K562 treated with DMSO at 1 percent for 4 hours (cell line): ENCODE results near the gene SYTL4. TPM values are rescaled to one million over a fixed set of nuclear protein-coding genes. Genes with fewer than 3 reads are reported as not detected.

Source experiments
- total RNA-seq: library from RNA; unstranded; fragments of 300-600 nt; gene quantifications from 2 replicates; pipeline ENCODE4 v1.2.3, GENCODE V29; 2022; ENCODE audit not compliant: insufficient read depth

The SYTL4 gene
- 0.54 and 1.8 TPM in 2 replicates for total RNA-seq

GRCh38 chrX:100731441-100732281 lies at the start of gene SYTL4:
Gene SYTL4 (minus strand): TSS chrX:100732121. CDS start chrX:100702037, 30,084 bp downstream.

GRCh38 chrX:100643956-100644860 lies 87.7 kb downstream of the SYTL4 start, which contains the start of gene SRPX2:
Gene SRPX2 (plus strand): TSS chrX:100644199. CDS start chrX:100646323, 2,124 bp downstream.

GRCh38 chrX:100636321-100636991 lies 95.5 kb downstream of the SYTL4 start, which contains the start of gene TSPAN6:
Gene TSPAN6 (minus strand): TSS chrX:100636806. CDS start chrX:100636694, 112 bp downstream.

Other genes with a start within 250 kb of the SYTL4 start
- not detected in 2 replicates for gene TNMD, start 147.2 kb downstream of the SYTL4 start, total RNA-seq
- not detected in 2 replicates for gene TSPAN6, start 95.3 kb downstream of the SYTL4 start, total RNA-seq
- not detected in 2 replicates for gene SRPX2, start 87.9 kb downstream of the SYTL4 start, total RNA-seq
- 26.4 and 26.7 TPM in 2 replicates for gene CSTF2, start 88.3 kb upstream of the SYTL4 start, total RNA-seq
- gene NOX1, start 142.2 kb upstream of the SYTL4 start, total RNA-seq: not detected in 2 replicates
- gene XKRX, start 196.8 kb upstream of the SYTL4 start, total RNA-seq: not detected in 2 replicates
- gene ARL13A, start 237.6 kb upstream of the SYTL4 start, total RNA-seq: not detected in 2 replicates